Measurements from ENCODE around the gene P2RY6. TPM values are rescaled to one million over a fixed set of nuclear protein-coding genes. Genes with fewer than 3 reads are reported as not detected.

The P2RY6 gene
- total RNA-seq, 1 experiment from 2014 or later, result not detected

- H3K4me3 Mint-ChIP-seq, result no peak overlapping the region
Measured at GRCh38 chr11:73284106-73284505, 12.0 kb downstream of the P2RY6 start.

More at GRCh38 chr11:73284106-73284505, 12.0 kb downstream of the P2RY6 start:
- peaks cover 24% of the 10 kb centered on the region for H3K27me3 Mint-ChIP-seq (ENCODE audit: low read depth)
- Histone ChIP-seq H3K27ac (ENCODE audit: insufficient read length, low read depth, low read length) (no peak overlapping the region), H3K9me3 (ENCODE audit: control insufficient read depth, low read depth, low read length) (no peaks in the 10 kb centered on the region), H4K8ac (replicated peaks; ENCODE audit: insufficient read length, low read depth, low read length) (no peak overlapping the region), H3K4ac (ENCODE audit: low read depth, low read length) (no peak overlapping the region), H3K9ac (ENCODE audit: extremely low read depth, insufficient read length, low read length) (no peak overlapping the region), H2AK5ac (ENCODE audit: insufficient read length, low read length) (no peak overlapping the region), H3K23me2 (ENCODE audit: insufficient read length, low read depth, low read length, poor library complexity, severe bottlenecking) (no peaks in the 10 kb centered on the region), H4K91ac (ENCODE audit: insufficient read length, low read depth, low read length) (no peak overlapping the region), H3K4me1 (ENCODE audit: insufficient read depth, low read length) (no peaks in the 10 kb centered on the region), H3K27me3 (ENCODE audit: insufficient read depth, low read length) (no peaks in the 10 kb centered on the region), H3T11ph (ENCODE audit: low read length) (no peak overlapping the region), H3K18ac (ENCODE audit: insufficient read length, low read depth, low read length) (no peak overlapping the region), H2BK5ac (ENCODE audit: insufficient read length, low read length) (no peak overlapping the region), H4K20me1 (ENCODE audit: control insufficient read depth, insufficient read depth, insufficient read length) (no peaks in the 10 kb centered on the region), H3K79me2 (ENCODE audit: insufficient read depth, low read length) (no peaks in the 10 kb centered on the region), H2BK15ac (ENCODE audit: low read depth, low read length) (no peak overlapping the region), H3K56ac (ENCODE audit: insufficient read length, low read depth, low read length) (no peak overlapping the region), H3K79me1 (ENCODE audit: insufficient read depth, low read depth, low read length, poor library complexity, severe bottlenecking) (no peaks in the 10 kb centered on the region), H2AFZ (ENCODE audit: low read length) (no peak overlapping the region), H2BK12ac (ENCODE audit: insufficient read length, low read depth, low read length) (no peak overlapping the region), H2BK20ac (ENCODE audit: low read depth, low read length, poor library complexity, severe bottlenecking) (no peak overlapping the region), H3K14ac (ENCODE audit: insufficient read depth, low read length) (no peak overlapping the region), H2BK120ac (ENCODE audit: low read depth, low read length, poor library complexity, severe bottlenecking) (no peak overlapping the region), H3K23ac (ENCODE audit: insufficient read length, low read depth, low read length) (no peak overlapping the region), H3K4me2 (ENCODE audit: insufficient read depth, insufficient read length, low read length) (no peak overlapping the region), H4K5ac (ENCODE audit: insufficient read length, low read depth, low read length) (no peak overlapping the region)
- DNase-seq, result no peak
- no peaks in the 10 kb centered on the region for H3K36me3 Mint-ChIP-seq (ENCODE audit: insufficient read depth in 1 of 3, low read depth in 3 of 3)
- H3K27ac Mint-ChIP-seq, result peak overlapping the region in 1 of 3 experiments; percentile 74; a peak in 1 of 7 replicates
- peaks cover 4 to 10% of the 10 kb centered on the region in 2 experiments for H3K4me1 Mint-ChIP-seq
- TF ChIP-seq CTCF (conservative IDR thresholded peaks at IDR 0.05), result no peak
- WGBS (ENCODE audit: extremely low coverage, insufficient read length, low lambda C conversion rate), result no CpG with 5 or more reads among the region's 3 CpGs
- no peaks in the 10 kb centered on the region for H3K9me3 Mint-ChIP-seq

Measured in H9 (cell line).